Erythroblast (primary cell): ENCODE measurements around the gene MBD1.

Experiments
- GATA1 ChIP-seq: IDR thresholded peaks from 2 replicates; pipeline ENCODE4 v1.6.1; 2011; ENCODE audit warnings: low read depth, mild to moderate bottlenecking, control low read depth, low read length, moderate library complexity
- POLR2A ChIP-seq: IDR thresholded peaks from 2 replicates; pipeline ENCODE4 v1.6.1; 2011; ENCODE audit warnings: mild to moderate bottlenecking, low read length

DNA sequence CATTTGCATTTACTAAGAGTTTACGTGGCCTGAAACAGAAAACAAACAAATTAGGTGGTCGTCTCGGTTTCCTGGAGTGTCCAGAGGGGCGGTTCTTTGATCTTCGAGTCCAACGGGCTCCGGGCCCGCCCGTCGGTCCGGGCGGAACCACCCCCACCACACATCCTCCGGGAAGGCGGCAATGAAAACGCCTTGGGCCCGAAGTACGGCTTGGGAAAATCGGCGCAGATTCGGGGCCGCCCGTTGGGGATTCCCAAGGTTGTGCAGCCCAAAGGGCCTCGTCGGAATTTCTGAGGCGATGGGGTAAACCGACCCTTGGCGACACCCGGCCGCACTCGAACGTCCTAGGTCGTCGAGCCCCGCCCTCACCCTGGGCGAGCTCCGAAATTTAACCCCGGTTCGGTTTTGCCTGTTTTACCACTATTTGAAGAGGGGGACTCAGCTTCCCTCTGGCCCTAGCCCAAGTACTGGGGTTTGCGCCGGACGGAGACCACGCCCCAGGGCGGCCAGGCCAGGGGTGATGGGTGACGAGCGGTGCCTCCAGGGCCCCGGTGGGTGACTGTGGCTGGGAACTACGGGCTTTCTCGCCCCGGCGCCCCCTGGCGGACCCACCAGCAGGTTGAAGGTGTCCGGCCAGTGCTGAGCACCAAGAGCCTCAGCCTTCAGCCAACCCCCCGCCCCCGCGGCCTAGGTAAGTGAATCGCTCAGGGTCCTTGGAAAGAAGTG, 13.1 kb downstream of the MBD1 start:
- TF ChIP-seq POLR2A (peak; percentile 25), GATA1 (no peak)
